GM23338 (cell line): Measurements from ENCODE around the gene IGSF8.

Source experiments
- CREB1 ChIP-seq: fragments of 250-450 bp; sonication (Bioruptor Pico); IDR thresholded peaks from 2 replicates; pipeline ENCODE4 v1.5.0; 2020; ENCODE audit warnings: low read depth, mild to moderate bottlenecking, moderate library complexity
- CTCF ChIP-seq, 2 experiments: fragments of 200-600 bp in 1 of 2; sonication (generic) in 1 of 2; conservative IDR thresholded peaks; 2 replicates each; pipeline versions ENCODE4 v1.5.1 to v1.6.1; 2016 to 2017; ENCODE audit warnings: antibody characterized with exemption in 2 of 2, low read depth in 2 of 2, mild to moderate bottlenecking in 2 of 2, moderate library complexity in 1 of 2
- EZH2 ChIP-seq: fragments of 200-600 bp; sonication (generic); IDR thresholded peaks from one replicate; pipeline ENCODE4 v1.8.0; 2017; ENCODE audit warnings: antibody characterized with exemption, mild to moderate bottlenecking, low read depth; ENCODE audit not compliant: unreplicated experiment
- EZH2phosphoT487 ChIP-seq: fragments of 200-600 bp; sonication (generic); IDR thresholded peaks from one replicate; pipeline ENCODE4 v1.8.1; 2018; ENCODE audit warnings: antibody characterized with exemption; ENCODE audit not compliant: unreplicated experiment
- JUNB ChIP-seq: IDR thresholded peaks from one replicate; pipeline ENCODE4 v1.6.1; 2016; ENCODE audit warnings: antibody characterized with exemption; ENCODE audit not compliant: unreplicated experiment
- ZNF114 ChIP-seq: fragments of 250-450 bp; sonication (Bioruptor Pico); IDR thresholded peaks from 2 replicates; pipeline ENCODE4 v1.5.0; 2020; ENCODE audit warnings: mild to moderate bottlenecking, moderate library complexity
- ZNF331 ChIP-seq: fragments of 250-450 bp; sonication (Bioruptor Pico); IDR thresholded peaks from 2 replicates; pipeline ENCODE4 v1.5.0; 2020; ENCODE audit warnings: low read depth, mild to moderate bottlenecking, moderate library complexity
- ZNF462 ChIP-seq: fragments of 250-450 bp; sonication (Bioruptor Pico); IDR thresholded peaks from 2 replicates; pipeline ENCODE4 v1.5.0; 2020; ENCODE audit warnings: mild to moderate bottlenecking, moderate library complexity

GRCh38 chr1:160113407-160113806, 15.0 kb upstream of the IGSF8 start:
- TF ChIP-seq CREB1 (CRISPR knock-in tag) (no peak), CTCF (conservative IDR thresholded peaks at IDR 0.05; ENCODE audit: low read depth in 2 of 2) (peak in 1 of 2 experiments; percentile 29; a peak in 1 of 4 replicates), EZH2phosphoT487 (no peak), EZH2 (no peak), ZNF331 (CRISPR knock-in tag) (no peak), ZNF462 (CRISPR knock-in tag) (no peak), ZNF114 (CRISPR knock-in tag) (no peak), JUNB (no peak)
